ENCODE data around the gene NPIPA5. TPM values are rescaled to one million over a fixed set of nuclear protein-coding genes. Genes with fewer than 3 reads are reported as not detected.
"Not testable (repeated sequence)": the region's sequence is repeated elsewhere in the genome, so short reads cannot be mapped to it uniquely, and the experiment has no call there.

The NPIPA5 gene
- total and polyA plus RNA-seq, 11 donors = 1.5 to 16.8 (median 7.8) TPM

DNA sequence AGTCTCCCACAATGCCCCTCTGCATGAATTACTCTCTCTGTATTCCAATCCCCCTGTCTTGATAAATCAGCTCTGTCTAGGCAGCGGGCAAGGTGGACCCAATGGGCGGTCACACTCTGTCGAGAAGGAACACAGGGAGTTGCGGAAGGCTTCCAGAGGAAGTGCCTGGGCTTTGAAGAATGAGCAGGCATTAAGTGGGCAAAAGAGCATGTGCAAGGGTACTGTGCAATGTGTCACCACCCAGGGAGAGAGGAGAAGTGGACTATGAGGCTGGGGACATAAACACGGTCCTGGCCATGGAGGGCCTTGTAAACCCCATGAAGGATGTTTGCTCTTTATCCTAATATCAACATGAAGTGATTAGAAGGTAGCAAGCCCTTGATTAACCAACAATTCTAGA lies 44.1 kb downstream of the NPIPA5 start:
- H3K27ac ChIP-seq; DNase-seq; intact Hi-C loops (cut with DNase I); H3K4me3 ChIP-seq; H3K4me1 ChIP-seq; ATAC-seq; H3K36me3 ChIP-seq; H3K27me3 ChIP-seq; H3K9me3 ChIP-seq: not testable (repeated sequence)
- WGBS, 4 donors = 78 to 94% (median 91%) methylated on average over 2 to 4 of the region's 5 CpGs; no CpG with 5 or more reads in 1 of the 4 donors

- no CpG with 5 or more reads among the region's 2 CpGs for WGBS, 4 donors
- intact Hi-C loops (cut with DNase I); ATAC-seq: not testable (repeated sequence)
These were observed 47.1 kb downstream of the NPIPA5 start for GRCh38 chr16:15330978-15331377.

DNA sequence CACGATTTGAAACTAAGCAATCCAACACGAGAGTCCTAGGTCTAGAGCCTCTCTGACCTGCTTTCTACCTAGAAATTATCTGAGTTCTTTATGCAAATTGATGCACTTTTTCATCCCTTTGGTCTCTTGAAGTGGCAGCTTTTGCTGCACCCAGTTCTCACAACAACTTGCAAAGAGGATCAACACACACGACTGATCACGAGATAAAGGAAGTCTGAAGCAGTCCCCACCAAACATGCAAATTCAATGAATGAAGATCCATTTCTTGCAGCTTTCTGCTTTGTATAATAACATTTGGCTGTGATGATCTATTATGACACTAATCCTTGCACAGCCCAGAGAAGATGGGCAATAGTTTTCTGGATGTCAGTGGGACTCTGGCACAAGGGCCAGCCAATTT lies 53.1 kb downstream of the NPIPA5 start:
- H3K4me3 ChIP-seq; DNase-seq; H3K27me3 ChIP-seq; H3K27ac ChIP-seq; H3K36me3 ChIP-seq; intact Hi-C loops (cut with DNase I); H3K9me3 ChIP-seq; ATAC-seq; H3K4me1 ChIP-seq: not testable (repeated sequence)
- WGBS, 4 donors = 81 to 93% methylated on average over 2 of the region's 4 CpGs; no CpG with 5 or more reads in 2 of the 4 donors

More at GRCh38 chr16:15330978-15331377, 47.1 kb downstream of the NPIPA5 start:
- not testable (repeated sequence) for H3K27ac ChIP-seq, H3K36me3 ChIP-seq, H3K27me3 ChIP-seq, H3K9me3 ChIP-seq, H3K4me3 ChIP-seq, H3K4me1 ChIP-seq, DNase-seq

DNA sequence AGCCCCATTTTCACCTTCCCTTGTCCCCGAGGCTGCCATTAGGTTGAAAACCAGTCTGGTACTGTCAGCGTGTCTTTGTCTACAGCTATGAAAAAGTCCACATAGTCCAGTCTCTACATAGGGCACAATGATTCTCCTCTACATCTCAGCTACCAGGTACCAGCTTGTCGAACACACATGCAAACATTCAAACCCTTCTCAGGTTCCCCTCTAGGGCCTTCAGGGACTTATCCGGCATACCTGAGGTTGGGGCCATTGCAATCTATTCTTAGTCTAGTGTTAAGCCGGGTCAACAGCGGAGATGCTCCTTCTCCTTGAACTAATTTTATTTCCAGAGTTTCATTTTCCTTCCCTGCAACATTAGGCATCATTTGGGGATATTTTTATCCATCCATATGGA lies 54.7 kb downstream of the NPIPA5 start:
- 67 to 86% (median 74%) methylated on average over 2 of the region's 6 CpGs for WGBS, 4 donors
- intact Hi-C loops (cut with DNase I); ATAC-seq; H3K36me3 ChIP-seq; H3K4me3 ChIP-seq; H3K4me1 ChIP-seq; H3K9me3 ChIP-seq; H3K27me3 ChIP-seq; DNase-seq; H3K27ac ChIP-seq: not testable (repeated sequence)

- H3K27me3 ChIP-seq; H3K4me3 ChIP-seq; H3K27ac ChIP-seq; DNase-seq; H3K36me3 ChIP-seq; ATAC-seq; H3K9me3 ChIP-seq; intact Hi-C loops (cut with DNase I); H3K4me1 ChIP-seq: not testable (repeated sequence)
- 57 to 83% (median 79%) methylated on average over 2 of the region's 2 CpGs for WGBS, 4 donors
These were observed 56.9 kb downstream of the NPIPA5 start for GRCh38 chr16:15321221-15321620.

GRCh38 chr16:15314562-15314961 lies 63.5 kb downstream of the NPIPA5 start:
- ATAC-seq; H3K4me1 ChIP-seq; DNase-seq; intact Hi-C loops (cut with DNase I); H3K27me3 ChIP-seq; H3K36me3 ChIP-seq; H3K27ac ChIP-seq; H3K4me3 ChIP-seq; H3K9me3 ChIP-seq: not testable (repeated sequence)
- 84 to 92% (median 84%) methylated on average over 1 of the region's 1 CpG for WGBS, 4 donors

Other genes starting within 250 kb of the NPIPA5 start
- gene MPV17L, start 17.5 kb upstream of the NPIPA5 start, total RNA-seq = 1 to 10 TPM; 4.4 to 9.6 (median 7.4) TPM
- gene MPV17L, start 17.5 kb upstream of the NPIPA5 start, polyA plus RNA-seq = 1 to 10 TPM; 5.2 to 7.1 TPM
- gene BMERB1, start 56.3 kb upstream of the NPIPA5 start, total RNA-seq = 100 to 1,000 TPM in 2 of 9 donors, 10 to 100 TPM in 7; 48.4 to 105 (median 70.5) TPM
- 10 to 100 TPM; 20.8 to 74.9 TPM for gene BMERB1, start 56.3 kb upstream of the NPIPA5 start, polyA plus RNA-seq